ENCODE measurements around the gene PRSS8. TPM values are rescaled to one million over a fixed set of nuclear protein-coding genes. Genes with fewer than 3 reads are reported as not detected.
"Not testable (repeated sequence)": the region's sequence is repeated elsewhere in the genome, so short reads cannot be mapped to it uniquely, and the experiment has no call there.

Gene PRSS8
- total RNA-seq, 2 donors from 2014 or later: 337 to 347 TPM

DNA sequence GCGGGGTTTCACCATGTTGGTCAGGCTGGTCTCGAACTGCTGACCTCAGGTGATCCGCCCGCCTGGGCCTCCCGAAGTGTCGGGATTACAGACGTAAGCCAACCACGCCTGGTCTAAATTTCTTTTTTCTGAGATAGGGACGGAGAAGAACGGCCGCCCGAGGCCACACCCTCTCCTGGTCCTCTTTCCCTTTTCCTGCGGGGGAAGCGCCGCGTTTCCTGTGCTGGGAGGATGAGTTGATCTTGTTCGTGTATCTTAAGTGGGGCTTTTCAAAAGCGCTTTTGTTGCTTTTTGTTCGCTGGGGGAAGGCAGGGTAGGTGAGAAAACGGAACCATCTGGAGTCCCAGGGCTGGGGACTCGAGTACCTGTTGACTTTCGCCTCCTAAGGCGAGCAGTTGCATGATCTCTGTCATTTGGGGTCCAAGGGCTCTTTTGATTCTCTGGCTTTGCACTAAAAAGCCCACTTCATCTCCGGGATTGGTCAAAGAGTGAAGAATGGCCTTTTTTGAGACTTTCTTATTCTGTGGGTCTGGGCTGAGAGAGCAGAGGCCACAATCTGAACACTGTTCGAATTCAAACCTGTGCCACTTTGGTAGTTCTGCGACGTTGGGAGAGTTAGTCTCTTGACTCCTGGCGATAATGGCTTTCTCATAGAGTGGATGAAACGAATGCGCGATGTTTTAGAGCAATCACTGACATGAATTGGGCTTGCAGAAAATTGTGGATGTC, 45.7 kb upstream of the PRSS8 start:
- Histone ChIP-seq H3K4me1 (peaks cover 14% of the 10 kb centered on the region), H3K4me3 (peak overlapping the region; percentile 79)
- intact Hi-C loops (cut with DNase I): loop anchor here (10.0 kb wide), 1 partner anchor 274 kb away; the partner anchor contains the start of gene ARMC5

DNA sequence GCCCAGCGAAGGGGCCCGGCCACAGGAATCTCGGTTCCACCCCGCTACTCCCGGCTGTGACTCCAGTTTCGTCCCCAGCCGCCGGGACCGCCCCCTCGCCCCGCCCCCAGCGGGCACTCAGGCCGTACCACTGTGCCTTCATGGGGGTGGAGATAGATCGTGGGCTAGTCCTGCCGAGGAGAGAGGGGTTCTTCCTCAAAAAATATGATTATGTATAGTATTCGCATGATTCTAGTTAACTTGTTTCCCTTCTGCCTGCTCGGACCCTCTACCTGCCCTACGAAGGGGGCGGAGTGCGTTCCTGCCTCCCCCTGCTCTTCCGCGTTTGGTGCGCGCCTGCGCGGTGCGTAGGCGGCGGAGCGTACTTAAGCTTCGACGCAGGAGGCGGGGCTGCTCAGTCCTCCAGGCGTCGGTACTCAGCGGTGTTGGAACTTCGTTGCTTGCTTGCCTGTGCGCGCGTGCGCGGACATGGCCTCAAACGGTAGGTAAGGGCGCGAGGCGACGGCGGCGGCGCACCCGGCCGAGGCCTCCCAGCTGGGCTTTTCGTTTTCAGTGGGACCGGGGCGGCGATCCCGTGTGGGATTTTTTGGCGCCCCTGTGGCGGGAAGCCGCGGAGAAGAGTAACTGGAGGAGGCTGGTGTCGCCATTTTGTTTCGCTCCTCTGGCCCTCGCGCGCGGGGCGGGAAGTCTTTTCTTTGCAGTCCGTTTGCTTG, 44.4 kb upstream of the PRSS8 start, which contains the start of gene FUS:
TSS of gene FUS (plus strand) at position 393 of the 713 bp plus-strand sequence. CDS start at position 469, 76 bp downstream.
- intact Hi-C loops (cut with DNase I): loop anchor here (10.0 kb wide), 1 partner anchor 275 kb away; the partner anchor contains the start of gene ARMC5
- peaks cover 14% of the 10 kb centered on the region for H3K4me1 ChIP-seq

More for the DNA sequence above, 45.7 kb upstream of the PRSS8 start:
- Histone ChIP-seq H3K36me3 (peaks cover 16% of the 10 kb centered on the region), H3K27me3 (no peaks in the 10 kb centered on the region), H3K27ac (peak overlapping the region; percentile 81), H3K9ac (ENCODE audit: low read depth in 2 of 2, low read length in 2 of 2) (peak overlapping the region; percentile 90 to 95), H3K9me3 (no peaks in the 10 kb centered on the region)
- no peak for TF ChIP-seq CTCF (IDR thresholded peaks at IDR 0.05)
- peak; percentile 54 for DNase-seq

GRCh38 chr16:31179219-31179746, 43.8 kb upstream of the PRSS8 start:
- H3K27me3 ChIP-seq: no peaks in the 10 kb centered on the region
- TF ChIP-seq CTCF (IDR thresholded peaks at IDR 0.05): no peak
- DNase-seq: no peak
- H3K9me3 ChIP-seq: no peaks in the 10 kb centered on the region
- H3K4me1 ChIP-seq: peaks cover 14% of the 10 kb centered on the region
- peak overlapping the region; percentile 86 to 95 for H3K9ac ChIP-seq (ENCODE audit: low read depth in 2 of 2, low read length in 2 of 2)
- H3K27ac ChIP-seq: peak overlapping the region; percentile 81
- peak overlapping the region; percentile 79 for H3K4me3 ChIP-seq
- intact Hi-C loops (cut with DNase I): no loop called here
- peaks cover 9% of the 10 kb centered on the region for H3K36me3 ChIP-seq

More for the DNA sequence above, 44.4 kb upstream of the PRSS8 start, which contains the start of gene FUS:
- no peaks in the 10 kb centered on the region for H3K9me3 ChIP-seq
- no peaks in the 10 kb centered on the region for H3K27me3 ChIP-seq
- peaks cover 9% of the 10 kb centered on the region for H3K36me3 ChIP-seq
- peak within 1 kb of the TSS; percentile 81 for H3K27ac ChIP-seq
- peak within 1 kb of the TSS; percentile 79 for H3K4me3 ChIP-seq
- H3K9ac ChIP-seq (ENCODE audit: low read depth in 2 of 2, low read length in 2 of 2): peak within 1 kb of the TSS; percentile 90 to 95
- no peak for TF ChIP-seq CTCF (IDR thresholded peaks at IDR 0.05)
- peak; percentile 93 for DNase-seq

DNA sequence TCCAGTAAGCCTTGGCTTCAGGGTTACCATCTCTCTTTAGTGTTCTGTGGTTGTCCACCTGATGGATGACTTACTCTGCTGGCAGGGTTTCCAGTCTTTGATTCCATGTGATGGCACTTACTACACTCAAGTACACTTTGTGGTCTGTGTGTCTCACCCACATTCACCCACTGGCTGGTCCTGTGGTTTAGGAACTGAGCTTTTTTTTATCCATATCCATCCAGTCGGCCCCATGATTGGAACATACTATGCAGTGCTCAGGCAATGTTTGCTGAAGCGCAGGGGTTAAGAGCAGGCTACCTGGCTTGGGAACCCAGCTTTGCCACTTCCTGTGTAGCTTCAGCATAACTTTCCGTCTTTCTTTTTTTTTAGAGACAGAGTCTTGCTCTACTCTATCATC, 41.6 kb upstream of the PRSS8 start:
- H3K9me3 ChIP-seq: no peaks in the 10 kb centered on the region
- no peaks in the 10 kb centered on the region for H3K36me3 ChIP-seq
- DNase-seq: no peak
- H3K27me3 ChIP-seq: no peaks in the 10 kb centered on the region
- no peak for TF ChIP-seq CTCF (IDR thresholded peaks at IDR 0.05)
- H3K4me1 ChIP-seq: peaks cover 5% of the 10 kb centered on the region
- no peak overlapping the region for H3K4me3 ChIP-seq
- intact Hi-C loops (cut with DNase I): no loop called here
- no peak overlapping the region for H3K27ac ChIP-seq
- H3K9ac ChIP-seq (ENCODE audit: low read depth in 2 of 2, low read length in 2 of 2): no peak overlapping the region

GRCh38 chr16:31170048-31170447, 34.5 kb upstream of the PRSS8 start:
- DNase-seq; H3K9ac ChIP-seq (ENCODE audit: low read depth in 2 of 2, low read length in 2 of 2); H3K27ac ChIP-seq; H3K36me3 ChIP-seq; H3K4me1 ChIP-seq; intact Hi-C loops (cut with DNase I); H3K27me3 ChIP-seq; H3K4me3 ChIP-seq; H3K9me3 ChIP-seq: not testable (repeated sequence)
